ENCODE data around the gene NFE2L3. TPM values are rescaled to one million over a fixed set of nuclear protein-coding genes. Genes with fewer than 3 reads are reported as not detected.

Gene NFE2L3
- total and polyA plus RNA-seq, 2 of the 4 experiments (the other 2 are of a cell fraction), result 28.0 to 43.2 TPM

GRCh38 chr7:26195867-26196657 lies 44.1 kb downstream of the NFE2L3 start:
- WGBS, 2 experiments (ENCODE audit: extremely low coverage in 2 of 2, insufficient read length in 1 of 2), result 67% methylated on average over 2 of the region's 10 CpGs; no CpG with 5 or more reads in 1 of the 2 experiments
- no peak overlapping the region; the same call in 1 of the 2 replicates for H3K23ac ChIP-seq (ENCODE audit: low read depth, low read length)
- H3K79me1 ChIP-seq (ENCODE audit: low read depth in 1 of 2, low read length in 2 of 2), result peaks cover 18 to 31% of the 10 kb centered on the region in 2 experiments; a peak in 3 of 4 replicates
- CTCF ChIA-PET, result interaction anchor here (0.7 kb wide), 1 partner anchor 106 kb away, joined by 3 read pairs; no protein-coding TSS in a partner anchor
- POLR2A ChIA-PET (ENCODE audit: unreplicated experiment), result no interaction called here
- peak overlapping the region; percentile 21; the same call in 1 of the 2 replicates for H3K4me2 ChIP-seq (ENCODE audit: low read depth, low read length)
- TF ChIP-seq FOS (IDR thresholded peaks at IDR 0.05; ENCODE audit: low read depth, low read length), result no peak
- TF ChIP-seq, protein P1, sequence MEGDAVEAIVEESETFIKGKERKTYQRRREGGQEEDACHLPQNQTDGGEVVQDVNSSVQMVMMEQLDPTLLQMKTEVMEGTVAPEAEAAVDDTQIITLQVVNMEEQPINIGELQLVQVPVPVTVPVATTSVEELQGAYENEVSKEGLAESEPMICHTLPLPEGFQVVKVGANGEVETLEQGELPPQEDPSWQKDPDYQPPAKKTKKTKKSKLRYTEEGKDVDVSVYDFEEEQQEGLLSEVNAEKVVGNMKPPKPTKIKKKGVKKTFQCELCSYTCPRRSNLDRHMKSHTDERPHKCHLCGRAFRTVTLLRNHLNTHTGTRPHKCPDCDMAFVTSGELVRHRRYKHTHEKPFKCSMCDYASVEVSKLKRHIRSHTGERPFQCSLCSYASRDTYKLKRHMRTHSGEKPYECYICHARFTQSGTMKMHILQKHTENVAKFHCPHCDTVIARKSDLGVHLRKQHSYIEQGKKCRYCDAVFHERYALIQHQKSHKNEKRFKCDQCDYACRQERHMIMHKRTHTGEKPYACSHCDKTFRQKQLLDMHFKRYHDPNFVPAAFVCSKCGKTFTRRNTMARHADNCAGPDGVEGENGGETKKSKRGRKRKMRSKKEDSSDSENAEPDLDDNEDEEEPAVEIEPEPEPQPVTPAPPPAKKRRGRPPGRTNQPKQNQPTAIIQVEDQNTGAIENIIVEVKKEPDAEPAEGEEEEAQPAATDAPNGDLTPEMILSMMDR (conservative IDR thresholded peaks at IDR 0.05; ENCODE audit: low read depth, low read length), result no peak
- peak; percentile 21; the same call in 1 of the 2 replicates for TF ChIP-seq POLR2A (IDR thresholded peaks at IDR 0.05; ENCODE audit: low read depth, low read length)
- no peak for TF ChIP-seq RFX5 (IDR thresholded peaks at IDR 0.05; ENCODE audit: low read depth, low read length)
- no peak for TF ChIP-seq USF2 (IDR thresholded peaks at IDR 0.05; ENCODE audit: low read depth, low read length)
- no peak for TF ChIP-seq NFE2L2 (IDR thresholded peaks at IDR 0.05; ENCODE audit: low read depth, low read length)
- TF ChIP-seq MXI1 (IDR thresholded peaks at IDR 0.05; ENCODE audit: borderline replicate concordance, low read depth, low read length), result no peak
- no peak for TF ChIP-seq SMC3 (IDR thresholded peaks at IDR 0.05; ENCODE audit: low read depth, low read length)
- no peak overlapping the region for H4K5ac ChIP-seq (ENCODE audit: low read depth, low read length)
- BruUV-seq (replicated peaks), result no TSS peak
- DNase-seq (no peak), ATAC-seq (ENCODE audit: low read depth) (no peak)
- no peak overlapping the region for H2BK15ac ChIP-seq (ENCODE audit: low read depth, low read length)
- no peak overlapping the region for H2BK20ac ChIP-seq (ENCODE audit: low read depth, low read length)
- H2AFZ ChIP-seq (replicated peaks; ENCODE audit: low read length, poor library complexity), result no peak overlapping the region
- H3K4me1 ChIP-seq (ENCODE audit: control insufficient read depth, insufficient read depth, low read length), result peaks cover 5% of the 10 kb centered on the region
- dilution Hi-C loops (cut with HindIII; ENCODE audit: low sequenced_read_pairs, unreplicated experiment), result no loop called here
- no peak overlapping the region for H2AK9ac ChIP-seq (replicated peaks; ENCODE audit: low read depth, low read length, poor library complexity)
- no peak overlapping the region for H3K56ac ChIP-seq (ENCODE audit: extremely low read depth, insufficient read depth, low read length)
- no peak overlapping the region for H2BK120ac ChIP-seq (ENCODE audit: low read depth, low read length)
- peaks cover 88% of the 10 kb centered on the region for H4K20me1 ChIP-seq (ENCODE audit: insufficient read depth, low read length)
- H2BK5ac ChIP-seq (ENCODE audit: low read depth, low read length, poor library complexity, severe bottlenecking), result peak overlapping the region; percentile 12
- H3K27me3 ChIP-seq (ENCODE audit: control insufficient read depth, insufficient read depth, low read length), result no peaks in the 10 kb centered on the region
- H3K9me3 ChIP-seq (ENCODE audit: control insufficient read depth, insufficient read depth, low read length), result no peaks in the 10 kb centered on the region
- no peak overlapping the region for H3K4ac ChIP-seq (ENCODE audit: low read depth, low read length)
- H3K27ac ChIP-seq (ENCODE audit: insufficient read depth, low read length), result no peak overlapping the region
- H2AK5ac ChIP-seq (ENCODE audit: low read depth, low read length), result no peak overlapping the region
- intact Hi-C loops (cut with micrococcal nuclease), result loop anchor here (5.0 kb wide), 2 partner anchors 171 to 304 kb away; no protein-coding TSS in a partner anchor
- H3K18ac ChIP-seq (ENCODE audit: low read depth, low read length), result no peak overlapping the region
- H3K4me3 ChIP-seq (ENCODE audit: insufficient read depth, low read depth, low read length), result no peak overlapping the region
- no peak overlapping the region for H4K8ac ChIP-seq (ENCODE audit: low read depth in 2 of 2, low read length in 2 of 2)
- H3K36me3 ChIP-seq (ENCODE audit: control insufficient read depth, insufficient read depth, low read length), result peaks cover 44% of the 10 kb centered on the region
- H3K9me1 ChIP-seq (ENCODE audit: insufficient read depth, low read length), result no peaks in the 10 kb centered on the region
- H4K91ac ChIP-seq (ENCODE audit: insufficient read depth, low read depth, low read length), result no peak overlapping the region
- H3K14ac ChIP-seq (replicated peaks; ENCODE audit: low read depth, low read length), result no peak overlapping the region
- H3K9ac ChIP-seq (ENCODE audit: low read depth, low read length), result no peak overlapping the region
- in situ Hi-C loops (cut with MboI; ENCODE audit: low sequenced_read_pairs), result loop anchor here (10.0 kb wide), 2 partner anchors 909 to 949 kb away; partner anchors contain the start of genes HOXA2, HOXA5 and HOXA6
